Measurements from ENCODE around the gene BPIFB4. TPM values are rescaled to one million over a fixed set of nuclear protein-coding genes. Genes with fewer than 3 reads are reported as not detected.

Gene BPIFB4
- total and polyA plus RNA-seq, 2 of the 4 experiments (the other 2 are of a cell fraction): not detected

DNA sequence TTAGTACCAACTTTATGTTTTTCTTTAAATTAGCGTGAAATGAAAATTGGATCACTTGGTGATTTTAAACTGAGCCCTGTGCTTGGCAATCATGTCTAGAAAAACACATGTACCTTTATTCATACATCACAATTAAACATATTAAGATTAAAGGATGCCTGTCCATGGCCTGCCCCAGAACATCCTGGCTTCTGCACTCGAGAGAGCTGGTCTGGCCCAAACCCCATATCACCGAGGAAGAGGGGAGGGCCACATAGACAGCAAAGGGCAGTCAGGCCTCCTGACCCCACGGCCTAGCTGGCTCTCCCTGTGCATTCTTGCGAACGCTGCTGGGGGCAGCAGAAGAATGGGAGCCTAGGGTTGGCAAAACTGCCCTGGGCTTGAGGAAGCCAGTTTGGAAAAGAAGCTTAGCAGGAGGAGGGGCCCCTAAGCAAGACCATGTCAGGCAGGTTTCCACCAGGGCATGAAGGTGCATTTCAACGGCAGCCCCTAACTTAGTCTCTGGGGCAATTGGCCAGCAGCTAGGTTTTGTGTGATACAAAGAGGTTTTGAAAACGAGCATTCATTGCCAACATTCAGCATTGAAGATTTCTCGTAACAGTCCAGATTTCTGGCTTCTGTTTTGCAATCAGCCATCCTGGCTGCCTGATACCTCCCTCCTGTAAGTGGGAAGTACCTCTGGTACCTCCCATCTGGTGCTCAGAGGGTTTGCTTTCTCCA lies 17.2 kb upstream of the BPIFB4 start:
- Histone ChIP-seq H3K23ac (ENCODE audit: low read depth, low read length) (no peak overlapping the region), H2AK5ac (ENCODE audit: low read depth, low read length) (no peak overlapping the region), H4K91ac (ENCODE audit: insufficient read depth, low read depth, low read length) (no peak overlapping the region), H3K56ac (ENCODE audit: extremely low read depth, insufficient read depth, low read length) (no peak overlapping the region), H2AK9ac (replicated peaks; ENCODE audit: low read depth, low read length, poor library complexity) (no peak overlapping the region), H3K27ac (ENCODE audit: insufficient read depth, low read length) (no peak overlapping the region), H3K4ac (ENCODE audit: low read depth, low read length) (no peak overlapping the region), H3K18ac (ENCODE audit: low read depth, low read length) (no peak overlapping the region), H3K27me3 (ENCODE audit: control insufficient read depth, insufficient read depth, low read length) (peaks cover 6% of the 10 kb centered on the region; the same call in 1 of the 2 replicates), H3K4me3 (ENCODE audit: insufficient read depth, low read depth, low read length) (no peak overlapping the region), H4K8ac (ENCODE audit: low read depth in 2 of 2, low read length in 2 of 2) (no peak overlapping the region), H3K4me2 (ENCODE audit: low read depth, low read length) (no peak overlapping the region), H3K79me1 (ENCODE audit: low read depth in 1 of 2, low read length in 2 of 2) (no peaks in the 10 kb centered on the region), H4K5ac (ENCODE audit: low read depth, low read length) (no peak overlapping the region), H4K20me1 (ENCODE audit: insufficient read depth, low read length) (no peaks in the 10 kb centered on the region), H2BK20ac (ENCODE audit: low read depth, low read length) (no peak overlapping the region), H3K36me3 (ENCODE audit: control insufficient read depth, insufficient read depth, low read length) (no peaks in the 10 kb centered on the region), H3K9me3 (ENCODE audit: control insufficient read depth, insufficient read depth, low read length) (no peaks in the 10 kb centered on the region), H2BK120ac (ENCODE audit: low read depth, low read length) (no peak overlapping the region), H2AFZ (replicated peaks; ENCODE audit: low read length, poor library complexity) (no peak overlapping the region), H3K9me1 (ENCODE audit: insufficient read depth, low read length) (no peaks in the 10 kb centered on the region), H2BK5ac (ENCODE audit: low read depth, low read length, poor library complexity, severe bottlenecking) (no peak overlapping the region), H3K4me1 (ENCODE audit: control insufficient read depth, insufficient read depth, low read length) (no peaks in the 10 kb centered on the region), H2BK15ac (ENCODE audit: low read depth, low read length) (no peak overlapping the region), H3K9ac (ENCODE audit: low read depth, low read length) (no peak overlapping the region), H3K14ac (replicated peaks; ENCODE audit: low read depth, low read length) (no peak overlapping the region)
- in situ Hi-C loops (cut with MboI; ENCODE audit: low sequenced_read_pairs): no loop called here
- intact Hi-C loops (cut with micrococcal nuclease): no loop called here
- BruUV-seq (replicated peaks): no TSS peak
- ChIA-PET POLR2A (ENCODE audit: unreplicated experiment) (no interaction called here), CTCF (no interaction called here)
- ATAC-seq (ENCODE audit: low read depth): no peak
- no peak for TF ChIP-seq BHLHE40 (IDR thresholded peaks at IDR 0.05; ENCODE audit: low read depth, low read length)
- no peak for TF ChIP-seq SMC3 (IDR thresholded peaks at IDR 0.05; ENCODE audit: low read depth, low read length)
- TF ChIP-seq, protein P1, sequence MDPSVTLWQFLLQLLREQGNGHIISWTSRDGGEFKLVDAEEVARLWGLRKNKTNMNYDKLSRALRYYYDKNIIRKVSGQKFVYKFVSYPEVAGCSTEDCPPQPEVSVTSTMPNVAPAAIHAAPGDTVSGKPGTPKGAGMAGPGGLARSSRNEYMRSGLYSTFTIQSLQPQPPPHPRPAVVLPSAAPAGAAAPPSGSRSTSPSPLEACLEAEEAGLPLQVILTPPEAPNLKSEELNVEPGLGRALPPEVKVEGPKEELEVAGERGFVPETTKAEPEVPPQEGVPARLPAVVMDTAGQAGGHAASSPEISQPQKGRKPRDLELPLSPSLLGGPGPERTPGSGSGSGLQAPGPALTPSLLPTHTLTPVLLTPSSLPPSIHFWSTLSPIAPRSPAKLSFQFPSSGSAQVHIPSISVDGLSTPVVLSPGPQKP (IDR thresholded peaks at IDR 0.05; ENCODE audit: borderline replicate concordance, low read depth, low read length): no peak
- no peak for TF ChIP-seq RFX5 (IDR thresholded peaks at IDR 0.05; ENCODE audit: low read depth, low read length)
- TF ChIP-seq RCOR1 (IDR thresholded peaks at IDR 0.05; ENCODE audit: insufficient replicate concordance, low read length): no peak
- TF ChIP-seq, protein P2, sequence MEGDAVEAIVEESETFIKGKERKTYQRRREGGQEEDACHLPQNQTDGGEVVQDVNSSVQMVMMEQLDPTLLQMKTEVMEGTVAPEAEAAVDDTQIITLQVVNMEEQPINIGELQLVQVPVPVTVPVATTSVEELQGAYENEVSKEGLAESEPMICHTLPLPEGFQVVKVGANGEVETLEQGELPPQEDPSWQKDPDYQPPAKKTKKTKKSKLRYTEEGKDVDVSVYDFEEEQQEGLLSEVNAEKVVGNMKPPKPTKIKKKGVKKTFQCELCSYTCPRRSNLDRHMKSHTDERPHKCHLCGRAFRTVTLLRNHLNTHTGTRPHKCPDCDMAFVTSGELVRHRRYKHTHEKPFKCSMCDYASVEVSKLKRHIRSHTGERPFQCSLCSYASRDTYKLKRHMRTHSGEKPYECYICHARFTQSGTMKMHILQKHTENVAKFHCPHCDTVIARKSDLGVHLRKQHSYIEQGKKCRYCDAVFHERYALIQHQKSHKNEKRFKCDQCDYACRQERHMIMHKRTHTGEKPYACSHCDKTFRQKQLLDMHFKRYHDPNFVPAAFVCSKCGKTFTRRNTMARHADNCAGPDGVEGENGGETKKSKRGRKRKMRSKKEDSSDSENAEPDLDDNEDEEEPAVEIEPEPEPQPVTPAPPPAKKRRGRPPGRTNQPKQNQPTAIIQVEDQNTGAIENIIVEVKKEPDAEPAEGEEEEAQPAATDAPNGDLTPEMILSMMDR (conservative IDR thresholded peaks at IDR 0.05; ENCODE audit: low read depth, low read length): no peak
- no peak for TF ChIP-seq MAZ (IDR thresholded peaks at IDR 0.05; ENCODE audit: borderline replicate concordance, low read depth, low read length)
- no peak for TF ChIP-seq FOS (IDR thresholded peaks at IDR 0.05; ENCODE audit: low read depth, low read length)
- no peak for DNase-seq
- 14% methylated on average over 4 of the region's 9 CpGs; no CpG with 5 or more reads in 1 of the 2 experiments for WGBS, 2 experiments (ENCODE audit: extremely low coverage in 2 of 2, insufficient read length in 1 of 2)
- dilution Hi-C loops (cut with HindIII; ENCODE audit: low sequenced_read_pairs, unreplicated experiment): no loop called here

Data from IMR-90 (cell line).